Right lobe of liver (tissue), 6 donors: ENCODE measurements around the gene CARD6. TPM values are rescaled to one million over a fixed set of nuclear protein-coding genes. Genes with fewer than 3 reads are reported as not detected.
A peak's percentile ranks its signal among the peaks of the same experiment; 100 is the strongest.

Experiments
- ATAC-seq, 4 donors: fragments of 200-7000 bp; cut with Tn5 transposase; one replicate each; pipeline ENCODE4 v1.9.1; 2020; ENCODE audit warnings: mild to moderate bottlenecking in 4 of 4, moderate library complexity in 4 of 4
- DNase-seq, 3 donors: peaks; one replicate each; pipeline ENCODE4 v3.0.0-alpha.2; 2020
- H3K27ac ChIP-seq, 3 donors: fragments of 200-600 bp; one replicate each; pipeline ENCODE4 v1.8.0; 2022
- H3K27me3 ChIP-seq, 2 donors: fragments of 200-600 bp; one replicate each; pipeline ENCODE4 v1.8.0; 2022
- H3K36me3 ChIP-seq, 4 donors: fragments of 200-600 bp; sonication (generic) in 1 of 4; one replicate each; pipeline versions ENCODE4 v1.5.1 to v1.8.0; 2017 to 2022; ENCODE audit warnings: control low read depth in 1 of 4
- H3K4me1 ChIP-seq, 4 donors: fragments of 200-600 bp; sonication (generic) in 1 of 4; one replicate each; pipeline versions ENCODE4 v1.5.1 to v1.8.0; 2017 to 2022; ENCODE audit warnings: control low read depth in 1 of 4
- H3K4me3 ChIP-seq, 3 donors: fragments of 200-600 bp; one replicate each; pipeline ENCODE4 v1.8.0; 2022
- H3K9me3 ChIP-seq, 4 donors: fragments of 200-600 bp; sonication (generic) in 1 of 4; one replicate each; pipeline versions ENCODE4 v1.5.1 to v1.8.0; 2017 to 2022; ENCODE audit warnings: control low read depth in 1 of 4
- POLR2A ChIP-seq: fragments of 450-650 bp; IDR thresholded peaks from one replicate; pipeline ENCODE4 v1.6.1; 2017; ENCODE audit warnings: antibody characterized with exemption, mild to moderate bottlenecking
- WGBS: methylation state at CpG from one replicate; pipeline ENCODE4 v1.1.6; 2018; ENCODE audit warnings: low coverage, low lambda C conversion rate; ENCODE audit not compliant: insufficient coverage; ENCODE audit errors: missing lambda C conversion rate; 5-methylcytosine and 5-hydroxymethylcytosine counted together
- intact Hi-C, 2 donors: fragments of 100-400 bp; cut with DNase I; formaldehyde crosslinking; loops; one replicate each; pipeline versions ENCODE4 v1.11.2 to v1.14.1; 2022
- total RNA-seq, 6 experiments: library from RNA; depleted of rRNA in 2 of 6; stranded (reverse); fragments of >200 nt in 2 of 6; fragmentation: NEBNext Ultra II Directional in 3 of 6; extraction: Animal tissue kit (Norgen Biotek cat#: 25700) in 3 of 6; gene quantifications; one replicate each; pipeline versions ENCODE4 v1.1.0 to v1.2.4, GENCODE V29; 2016 to 2023
- TF ChIP-seq, protein P1 (sequence below), 4 donors: fragments of 200-600 bp in 3 of 4; fragments of 450-650 bp in 1 of 4; IDR thresholded peaks; one replicate each; pipeline versions ENCODE4 v1.5.1 to v1.8.0; 2016 to 2022; ENCODE audit warnings: antibody characterized with exemption in 4 of 4, mild to moderate bottlenecking in 2 of 4
- donor health status: DM: no; HTN: yes; CAD: no.
- donor health status: DM: no; HTN: no; CAD: no.
- donor health status: DM: no; HTN: no; CAD: no.
- donor health status: DM: no; HTN: yes; CAD: no.
- donor health status: DM: no; HTN: yes; CAD: no.

Gene CARD6
- total RNA-seq, 6 experiments from 2014 or later: 3.0 to 6.2 (median 3.3) TPM

DNA sequence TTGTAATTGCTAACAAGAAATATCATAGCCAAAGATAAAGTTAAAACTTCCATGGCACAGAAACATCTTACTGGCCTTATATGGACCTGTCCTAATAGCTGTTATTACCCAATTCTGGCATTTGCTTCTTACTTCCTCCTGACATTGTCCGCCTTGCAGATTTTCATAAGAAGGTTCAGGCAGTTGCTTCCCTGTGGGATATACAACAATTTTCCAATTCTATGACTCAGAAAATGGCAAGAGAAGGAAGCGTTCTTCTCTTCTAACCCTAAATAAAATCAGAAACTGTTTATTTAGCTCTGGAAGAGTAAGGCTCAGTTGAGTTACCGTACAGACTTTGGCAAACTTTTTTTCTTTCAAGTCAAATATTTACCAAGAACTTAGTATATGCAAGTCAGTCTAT, 44.7 kb upstream of the CARD6 start:
- DNase-seq (no peak), ATAC-seq (peak in 3 of 4 donors; percentile 13 to 25 (median 23))
- H3K4me3 ChIP-seq: peak overlapping the region; percentile 92 to 98 (median 97)
- H3K4me1 ChIP-seq: peaks cover 0 to 24% (median 11%) of the 10 kb centered on the region in 4 donors
- intact Hi-C loops: no loop called here
- peak overlapping the region; percentile 59 to 92 (median 85) for H3K27ac ChIP-seq
- H3K9me3 ChIP-seq: no peaks in the 10 kb centered on the region
- H3K36me3 ChIP-seq: no peaks in the 10 kb centered on the region
- no peaks in the 10 kb centered on the region for H3K27me3 ChIP-seq
- TF ChIP-seq, protein P1, sequence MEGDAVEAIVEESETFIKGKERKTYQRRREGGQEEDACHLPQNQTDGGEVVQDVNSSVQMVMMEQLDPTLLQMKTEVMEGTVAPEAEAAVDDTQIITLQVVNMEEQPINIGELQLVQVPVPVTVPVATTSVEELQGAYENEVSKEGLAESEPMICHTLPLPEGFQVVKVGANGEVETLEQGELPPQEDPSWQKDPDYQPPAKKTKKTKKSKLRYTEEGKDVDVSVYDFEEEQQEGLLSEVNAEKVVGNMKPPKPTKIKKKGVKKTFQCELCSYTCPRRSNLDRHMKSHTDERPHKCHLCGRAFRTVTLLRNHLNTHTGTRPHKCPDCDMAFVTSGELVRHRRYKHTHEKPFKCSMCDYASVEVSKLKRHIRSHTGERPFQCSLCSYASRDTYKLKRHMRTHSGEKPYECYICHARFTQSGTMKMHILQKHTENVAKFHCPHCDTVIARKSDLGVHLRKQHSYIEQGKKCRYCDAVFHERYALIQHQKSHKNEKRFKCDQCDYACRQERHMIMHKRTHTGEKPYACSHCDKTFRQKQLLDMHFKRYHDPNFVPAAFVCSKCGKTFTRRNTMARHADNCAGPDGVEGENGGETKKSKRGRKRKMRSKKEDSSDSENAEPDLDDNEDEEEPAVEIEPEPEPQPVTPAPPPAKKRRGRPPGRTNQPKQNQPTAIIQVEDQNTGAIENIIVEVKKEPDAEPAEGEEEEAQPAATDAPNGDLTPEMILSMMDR (IDR thresholded peaks at IDR 0.05): no peak
- no peak for TF ChIP-seq POLR2A
- 9% methylated on average over 3 of the region's 3 CpGs for WGBS

DNA sequence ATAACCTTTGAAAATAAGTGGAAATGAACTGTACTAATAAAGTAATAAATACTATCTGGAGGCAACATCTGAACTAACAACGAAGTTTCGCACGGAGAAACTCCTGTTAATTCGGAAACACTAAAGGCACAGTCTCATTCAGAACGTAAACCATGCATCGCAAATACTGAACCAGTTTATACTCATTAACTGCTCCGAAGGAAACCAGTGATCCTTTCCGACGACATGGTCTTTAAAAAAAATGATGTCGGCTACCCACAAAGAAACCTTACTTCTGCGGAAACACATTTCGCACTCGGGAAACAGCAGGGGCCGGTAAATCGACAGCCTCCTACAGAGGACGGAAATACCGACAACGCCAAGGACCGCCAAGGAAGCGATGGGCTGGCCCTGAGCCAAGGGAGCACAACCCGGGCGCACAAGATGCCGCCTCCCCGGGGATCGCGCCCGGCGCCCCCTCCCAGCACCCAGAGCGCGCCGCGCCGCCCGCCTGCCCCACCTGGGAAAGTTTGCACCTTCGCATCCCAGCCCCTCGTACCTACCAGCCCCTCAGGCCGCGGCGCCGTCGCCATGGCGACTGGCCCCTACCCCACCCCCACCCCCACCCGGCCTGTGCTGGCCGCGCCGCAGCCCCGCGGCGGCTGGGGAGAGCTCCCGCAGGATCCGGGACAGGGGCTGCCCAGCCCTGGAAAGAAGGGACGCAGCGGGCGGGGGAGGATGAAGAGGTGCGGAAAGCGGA, 43.7 kb upstream of the CARD6 start:
- Histone ChIP-seq H3K4me3 (peak overlapping the region; percentile 92 to 98 (median 97)), H3K9me3 (no peaks in the 10 kb centered on the region), H3K27me3 (no peaks in the 10 kb centered on the region), H3K27ac (peak overlapping the region; percentile 82 to 92 (median 85)), H3K4me1 (peaks cover 0 to 18% (median 7%) of the 10 kb centered on the region in 4 donors), H3K36me3 (no peaks in the 10 kb centered on the region)
- DNase-seq (peak; percentile 79 to 83 (median 81)), ATAC-seq (peak; percentile 61 to 77 (median 70))
- WGBS: 0% methylated on average over 16 of the region's 56 CpGs
- intact Hi-C loops: no loop called here
- no peak for TF ChIP-seq POLR2A
- TF ChIP-seq, protein P1 (IDR thresholded peaks at IDR 0.05): no peak

DNA sequence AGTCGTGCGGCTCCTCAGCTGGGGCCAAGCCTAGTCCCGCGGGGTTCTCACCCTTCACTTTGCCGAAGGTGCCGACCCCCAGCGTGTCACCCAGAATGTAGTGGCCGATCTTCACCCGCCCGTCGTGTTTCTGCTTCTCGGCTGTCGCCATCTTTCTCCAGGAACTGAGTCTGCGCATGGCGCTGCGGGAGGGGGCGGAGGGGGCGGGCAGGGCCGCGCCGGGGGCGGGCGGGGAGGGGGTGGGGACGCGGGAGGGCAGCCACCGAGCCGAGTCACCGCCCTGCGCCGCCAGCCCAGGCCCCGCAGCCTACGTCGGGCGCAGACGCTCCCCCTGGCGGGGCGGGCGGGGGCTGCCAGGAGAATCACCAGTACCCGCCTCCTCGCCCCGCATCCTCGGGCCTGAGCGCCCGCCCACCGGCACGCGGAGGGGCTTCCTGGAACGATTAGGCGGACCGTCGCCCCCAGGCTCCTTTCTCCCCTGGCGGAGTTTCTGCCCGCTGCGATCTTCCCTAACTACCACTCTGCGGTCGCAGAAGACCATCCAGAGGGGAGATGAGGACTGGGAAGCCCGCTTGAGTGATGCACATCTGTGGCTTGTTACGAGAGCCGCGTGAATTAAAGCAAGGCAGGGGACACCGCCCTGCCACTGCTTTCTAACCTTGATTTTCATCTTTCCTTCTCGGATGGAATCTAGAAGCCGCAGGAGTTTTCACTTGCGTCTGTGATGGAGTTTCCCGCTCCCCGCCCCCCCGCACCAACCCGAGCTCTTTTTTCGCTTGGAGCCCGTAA, 43.0 kb upstream of the CARD6 start, which contains the start of gene PRKAA1:
Gene PRKAA1, minus strand, starts transcription at position 363 of the 789 bp plus-strand sequence. Its CDS starts 185 bp downstream, at position 178.
- intact Hi-C loops: no loop called here
- WGBS: 2% methylated on average over 19 of the region's 70 CpGs
- peak within 1 kb of the TSS; percentile 82 to 92 (median 85) for H3K27ac ChIP-seq
- peak; percentile 64 for TF ChIP-seq POLR2A
- TF ChIP-seq, protein P1 (IDR thresholded peaks at IDR 0.05): peak; percentile 67 to 85 (median 71)
- H3K27me3 ChIP-seq: no peaks in the 10 kb centered on the region
- H3K4me3 ChIP-seq: peak within 1 kb of the TSS; percentile 92 to 98 (median 97)
- no peaks in the 10 kb centered on the region for H3K36me3 ChIP-seq
- peak; percentile 90 to 93 (median 92) for DNase-seq
- no peaks in the 10 kb centered on the region for H3K9me3 ChIP-seq
- peak; percentile 92 to 99 (median 94) for ATAC-seq
- peaks cover 0 to 18% (median 5%) of the 10 kb centered on the region in 4 donors for H3K4me1 ChIP-seq

DNA sequence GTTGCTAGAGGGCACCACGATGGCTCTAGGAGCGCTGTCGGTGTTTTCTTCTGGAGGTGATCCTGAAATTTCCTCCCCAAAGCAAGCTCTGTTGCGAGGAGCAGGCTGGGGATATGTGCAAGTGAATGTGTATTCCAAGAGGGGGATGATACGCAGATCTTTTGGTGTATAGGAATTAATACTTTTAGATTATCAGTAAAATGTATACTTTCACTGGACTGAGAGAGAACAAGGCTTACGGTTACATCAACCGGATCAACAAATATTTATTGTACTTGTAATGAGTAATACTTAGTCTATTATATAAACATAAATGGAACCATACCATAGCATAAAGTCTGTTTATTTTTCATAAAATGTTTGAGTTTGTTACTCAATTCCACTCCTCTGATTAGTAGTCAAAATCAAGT, 42.4 kb upstream of the CARD6 start:
- WGBS: 3% methylated on average over 7 of the region's 7 CpGs
- DNase-seq: peak in 1 of 3 donors; percentile 74
- H3K4me3 ChIP-seq: peak overlapping the region; percentile 92 to 98 (median 97)
- TF ChIP-seq, protein P1 (IDR thresholded peaks at IDR 0.05): no peak
- no peak for TF ChIP-seq POLR2A
- no peaks in the 10 kb centered on the region for H3K36me3 ChIP-seq
- no peak for ATAC-seq
- H3K27me3 ChIP-seq: no peaks in the 10 kb centered on the region
- peak overlapping the region in 2 of 3 donors; percentile 85 to 92 for H3K27ac ChIP-seq
- H3K4me1 ChIP-seq: peaks cover 0 to 18% (median 5%) of the 10 kb centered on the region in 4 donors
- intact Hi-C loops: no loop called here
- no peaks in the 10 kb centered on the region for H3K9me3 ChIP-seq
